NCI-H345 treated with DMSO at 0.1 percent for 48 hours (cell line): ENCODE measurements around the gene GPR17.

Experiments used
- DNase-seq: peaks from one replicate; lab custom pipeline; 2025; ENCODE audit not compliant: unreplicated experiment; lab: John Stamatoyannopoulos, UW

The GPR17 gene, protein sequence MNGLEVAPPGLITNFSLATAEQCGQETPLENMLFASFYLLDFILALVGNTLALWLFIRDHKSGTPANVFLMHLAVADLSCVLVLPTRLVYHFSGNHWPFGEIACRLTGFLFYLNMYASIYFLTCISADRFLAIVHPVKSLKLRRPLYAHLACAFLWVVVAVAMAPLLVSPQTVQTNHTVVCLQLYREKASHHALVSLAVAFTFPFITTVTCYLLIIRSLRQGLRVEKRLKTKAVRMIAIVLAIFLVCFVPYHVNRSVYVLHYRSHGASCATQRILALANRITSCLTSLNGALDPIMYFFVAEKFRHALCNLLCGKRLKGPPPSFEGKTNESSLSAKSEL

DNA sequence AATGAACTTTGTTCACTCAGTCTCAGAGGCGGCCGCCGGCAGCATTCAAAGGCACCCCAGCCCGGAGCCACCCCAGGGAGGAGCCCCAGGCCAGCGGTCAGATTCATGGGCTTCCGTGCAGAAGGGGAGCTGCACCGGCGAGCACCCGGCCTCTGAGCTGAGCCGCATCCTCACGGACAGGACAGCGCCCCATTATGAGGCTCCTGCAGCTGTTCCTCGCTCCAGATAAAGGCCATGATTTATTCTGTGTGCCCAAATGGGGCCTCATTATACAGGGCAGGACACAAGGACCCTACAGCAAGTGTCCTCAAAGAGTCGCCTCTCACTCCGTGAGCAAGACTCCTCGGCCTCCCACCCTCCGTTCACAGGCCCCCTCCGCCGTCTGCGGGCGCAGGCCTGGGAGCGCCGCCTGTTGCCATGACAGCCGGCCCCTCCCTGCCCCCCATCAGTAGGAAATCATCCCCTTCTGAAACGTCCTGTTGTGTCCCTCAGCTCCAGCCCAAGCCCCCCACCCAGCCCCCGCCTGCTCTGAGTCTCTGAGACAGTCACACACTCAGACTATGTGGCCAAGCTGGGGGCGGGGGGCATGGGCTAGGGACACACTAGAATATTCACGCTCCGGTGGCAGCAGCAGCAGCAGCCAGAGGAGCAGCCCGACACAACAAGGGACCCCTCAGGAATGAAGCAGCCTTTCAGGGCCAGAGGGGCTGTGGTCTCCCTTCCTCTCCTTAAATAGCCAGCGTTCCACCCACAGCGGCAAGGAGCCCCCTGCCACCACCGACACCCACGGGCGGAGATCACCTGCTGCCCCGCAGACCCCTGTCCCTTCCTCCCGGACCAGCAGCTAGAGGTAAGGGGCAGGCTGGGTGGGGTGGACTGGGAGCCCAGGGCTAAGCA is at the start of gene GPR17:
TSS of gene GPR17 (plus strand) at position 759 of the 897 bp plus-strand sequence. CDS start 4,583 bp downstream, outside the sequence.
- no peak for DNase-seq

DNA sequence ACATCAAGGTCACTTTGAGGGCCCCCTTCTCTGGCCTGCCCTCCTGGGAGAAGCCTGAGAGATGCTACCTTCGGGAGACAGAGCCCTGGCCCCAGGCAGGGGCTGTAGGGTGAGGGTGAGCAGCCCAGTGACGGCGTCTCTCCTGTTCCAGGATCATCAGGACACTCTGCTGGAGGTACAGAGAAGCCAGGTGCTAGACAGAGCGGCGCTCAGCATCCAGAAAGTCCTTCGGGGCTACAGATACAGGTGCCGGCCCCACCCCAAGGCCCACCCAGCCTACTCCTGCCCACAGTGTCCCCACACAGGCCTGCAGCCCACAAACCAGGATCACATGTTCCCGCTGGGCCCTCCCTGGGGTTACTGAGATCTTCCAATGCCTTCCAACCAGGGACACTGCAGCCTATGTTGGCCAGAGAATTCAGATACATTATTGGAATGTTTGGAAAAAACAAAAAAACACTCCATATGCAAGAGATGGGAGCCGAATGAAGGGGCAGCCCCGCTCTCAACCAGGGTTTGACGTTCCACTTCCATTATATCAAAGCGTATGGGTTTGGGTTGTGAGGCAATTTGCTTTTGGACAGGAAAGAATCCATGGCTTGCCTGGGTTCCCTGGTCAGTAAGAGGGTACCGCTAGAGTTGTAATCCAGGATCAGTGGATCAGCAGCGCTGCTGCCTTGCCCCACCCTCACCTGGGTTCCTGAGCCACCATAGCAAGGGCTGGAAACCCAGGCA is 49.5 kb upstream of the GPR17 start:
- no peak for DNase-seq

- no peak for DNase-seq
These were observed 48.6 kb upstream of the GPR17 start for GRCh38 chr2:127597046-127597983.

DNA sequence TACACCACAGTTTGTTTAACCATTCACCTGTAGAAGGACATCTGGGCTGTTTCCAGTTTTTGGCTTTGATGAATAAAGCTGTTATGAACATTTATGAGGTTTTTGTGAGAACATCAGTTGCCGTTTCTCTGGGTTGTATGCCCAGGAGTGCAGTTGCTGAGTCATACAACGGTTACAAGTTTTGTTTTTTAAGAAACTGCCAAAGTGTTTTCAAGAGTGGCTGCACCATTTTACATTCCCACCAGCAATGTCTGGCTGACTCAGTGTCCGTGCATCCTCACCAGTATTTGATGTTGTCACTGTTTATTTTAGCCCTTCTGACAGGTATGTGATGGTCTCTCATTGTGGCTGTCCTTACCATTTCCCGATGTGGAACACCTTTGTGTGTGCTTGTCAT is 48.0 kb upstream of the GPR17 start:
- DNase-seq, result no peak

GRCh38 chr2:127598711-127599110 is 47.2 kb upstream of the GPR17 start:
- no peak for DNase-seq

DNA sequence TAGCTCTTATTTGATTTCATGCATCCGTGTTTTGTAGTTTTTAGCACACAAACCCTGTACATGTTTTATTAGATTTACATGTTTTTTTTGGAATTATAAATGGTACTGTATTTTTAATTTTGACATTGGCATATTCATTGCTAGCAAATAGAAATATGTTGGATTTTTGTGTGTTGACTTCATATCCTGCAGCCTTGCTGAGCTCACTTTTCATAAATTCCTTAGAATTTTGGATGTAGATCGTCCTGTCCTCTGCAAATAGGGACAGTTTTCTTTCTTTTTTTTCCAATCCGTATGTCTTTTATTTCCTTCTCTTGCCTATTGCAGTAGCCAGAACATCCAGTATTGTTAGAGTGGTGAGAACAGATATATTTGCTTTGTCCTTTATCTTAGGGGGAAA is 46.7 kb upstream of the GPR17 start:
- no peak for DNase-seq

DNA sequence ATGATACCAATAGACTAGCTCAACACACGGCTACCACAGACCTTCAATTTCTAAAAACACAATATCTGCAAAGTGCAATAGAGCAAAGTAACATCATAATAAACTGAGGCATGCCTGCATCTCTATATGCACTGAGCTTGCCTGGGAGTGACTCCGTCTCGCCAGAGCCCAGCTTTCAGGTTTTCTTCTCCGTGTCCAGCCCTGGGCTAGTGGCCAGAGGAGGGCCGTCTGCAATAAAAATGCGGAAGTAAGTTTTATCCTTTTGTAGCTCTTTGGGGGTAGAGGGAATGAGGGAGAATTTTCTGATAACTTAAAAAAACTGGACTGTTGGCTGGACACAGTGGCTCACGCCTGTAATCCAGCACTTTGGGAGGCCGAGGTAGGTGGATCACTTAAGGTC is 41.0 kb upstream of the GPR17 start:
- DNase-seq, result no peak

GRCh38 chr2:127605691-127606263 is 40.2 kb upstream of the GPR17 start:
- no peak for DNase-seq

DNA sequence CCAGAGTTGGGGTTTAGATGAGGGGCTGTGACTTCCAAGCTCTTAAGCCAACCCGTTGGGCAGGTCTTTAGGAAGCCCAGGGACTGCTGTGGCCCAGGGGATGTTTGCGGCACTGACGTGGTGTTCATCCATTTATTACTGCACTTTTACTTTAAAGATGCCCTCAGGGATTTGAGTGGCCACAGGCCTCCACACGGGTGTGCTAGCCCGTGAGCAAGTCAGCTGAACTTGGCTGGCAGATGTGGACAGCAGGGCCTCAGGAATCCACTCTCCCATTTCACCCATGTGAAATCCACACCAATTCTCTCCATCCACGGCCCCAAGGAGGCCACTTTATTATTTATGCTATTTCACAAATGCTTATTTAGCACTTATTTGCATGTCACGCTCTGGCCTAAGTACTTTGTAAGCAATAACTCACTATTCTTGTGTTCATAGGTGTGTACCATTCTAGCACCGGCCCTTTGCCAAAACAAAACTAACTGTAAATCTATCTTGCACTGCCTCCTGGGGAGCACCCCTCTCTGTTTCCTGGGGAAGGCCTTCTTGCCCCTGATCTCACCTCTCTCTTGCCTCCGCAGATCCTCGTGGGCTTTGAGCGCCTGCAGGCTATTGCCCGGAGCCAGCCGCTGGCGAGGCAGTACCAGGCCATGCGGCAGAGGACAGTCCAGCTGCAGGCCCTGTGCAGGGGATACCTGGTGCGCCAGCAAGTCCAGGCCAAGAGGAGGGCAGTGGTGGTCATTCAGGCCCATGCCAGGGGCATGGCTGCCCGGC is 39.1 kb upstream of the GPR17 start:
- DNase-seq, result no peak

DNA sequence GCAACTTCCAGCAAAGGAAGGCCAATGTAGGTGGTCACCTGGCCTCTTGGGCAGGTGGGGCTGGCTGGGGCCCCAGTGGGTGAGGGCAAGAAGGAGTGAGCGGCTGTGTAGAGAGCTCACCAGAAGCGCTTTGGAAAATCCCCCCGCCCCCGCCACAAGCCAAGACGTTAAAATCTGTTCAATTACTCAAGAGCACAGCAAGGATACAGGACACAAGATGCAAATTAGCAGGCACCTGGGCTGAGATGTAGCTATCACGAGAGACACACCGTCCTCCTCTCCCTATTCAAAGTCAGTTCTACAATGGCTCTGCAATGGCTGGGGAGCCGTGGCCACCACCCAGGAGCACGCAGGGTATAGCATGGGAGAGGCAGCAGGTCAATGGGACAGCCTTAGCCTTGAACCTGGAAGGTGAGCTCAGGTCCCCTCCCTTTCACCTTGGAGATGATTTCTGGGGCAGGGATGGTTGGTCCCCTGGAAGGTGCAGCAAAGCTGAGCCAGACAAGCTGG is 38.5 kb upstream of the GPR17 start:
- no peak for DNase-seq

- no peak for DNase-seq
These were observed 37.6 kb upstream of the GPR17 start for GRCh38 chr2:127608061-127609030.

GRCh38 chr2:127609031-127609751 is 36.8 kb upstream of the GPR17 start:
- DNase-seq, result no peak

GRCh38 chr2:127609818-127610217 is 36.1 kb upstream of the GPR17 start:
- no peak for DNase-seq

GRCh38 chr2:127610561-127610960 is 35.4 kb upstream of the GPR17 start:
- no peak for DNase-seq

- DNase-seq, result no peak
These were observed 34.7 kb upstream of the GPR17 start for GRCh38 chr2:127611076-127611925.

- no peak for DNase-seq
These were observed 33.7 kb upstream of the GPR17 start for GRCh38 chr2:127612111-127612822.
